Measurements from ENCODE around the gene ALOX5AP.

- TF ChIP-seq, protein P1, sequence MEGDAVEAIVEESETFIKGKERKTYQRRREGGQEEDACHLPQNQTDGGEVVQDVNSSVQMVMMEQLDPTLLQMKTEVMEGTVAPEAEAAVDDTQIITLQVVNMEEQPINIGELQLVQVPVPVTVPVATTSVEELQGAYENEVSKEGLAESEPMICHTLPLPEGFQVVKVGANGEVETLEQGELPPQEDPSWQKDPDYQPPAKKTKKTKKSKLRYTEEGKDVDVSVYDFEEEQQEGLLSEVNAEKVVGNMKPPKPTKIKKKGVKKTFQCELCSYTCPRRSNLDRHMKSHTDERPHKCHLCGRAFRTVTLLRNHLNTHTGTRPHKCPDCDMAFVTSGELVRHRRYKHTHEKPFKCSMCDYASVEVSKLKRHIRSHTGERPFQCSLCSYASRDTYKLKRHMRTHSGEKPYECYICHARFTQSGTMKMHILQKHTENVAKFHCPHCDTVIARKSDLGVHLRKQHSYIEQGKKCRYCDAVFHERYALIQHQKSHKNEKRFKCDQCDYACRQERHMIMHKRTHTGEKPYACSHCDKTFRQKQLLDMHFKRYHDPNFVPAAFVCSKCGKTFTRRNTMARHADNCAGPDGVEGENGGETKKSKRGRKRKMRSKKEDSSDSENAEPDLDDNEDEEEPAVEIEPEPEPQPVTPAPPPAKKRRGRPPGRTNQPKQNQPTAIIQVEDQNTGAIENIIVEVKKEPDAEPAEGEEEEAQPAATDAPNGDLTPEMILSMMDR (IDR thresholded peaks at IDR 0.05; ENCODE audit: poor library complexity) = no peak
- TF ChIP-seq EZH2phosphoT487 (IDR thresholded peaks at IDR 0.05; ENCODE audit: low read depth, severe bottlenecking, unreplicated experiment) (no peak), EZH2 (IDR thresholded peaks at IDR 0.05; ENCODE audit: borderline replicate concordance) (no peak)
These were observed 69.8 kb downstream of the ALOX5AP start for GRCh38 chr13:30805132-30805537.
